ENCODE measurements around the gene SLC4A11.
"Not testable (repeated sequence)": the region's sequence is repeated elsewhere in the genome, so short reads cannot be mapped to it uniquely, and the experiment has no call there.

Gene SLC4A11

DNA sequence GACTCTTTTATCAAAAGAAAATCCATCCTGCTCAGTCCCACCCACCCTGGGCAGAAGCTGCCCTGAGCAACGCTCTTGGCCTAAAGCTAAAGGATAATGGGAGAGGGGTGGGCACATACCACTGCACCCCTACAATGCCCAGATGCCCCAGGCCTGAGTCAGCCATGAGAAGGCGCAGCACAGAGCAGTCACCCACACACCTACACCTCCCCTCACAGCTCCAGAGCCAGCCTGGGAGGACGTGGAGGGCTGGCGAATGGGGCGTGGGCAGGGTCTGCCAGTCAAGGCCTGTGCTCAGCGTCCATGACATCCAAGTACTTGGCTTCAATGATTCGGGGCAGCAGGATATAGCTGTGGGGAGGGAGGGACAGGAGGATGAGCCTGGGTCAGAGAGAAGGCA lies 11.5 kb downstream of the SLC4A11 start:
- no peak for DNase-seq

DNA sequence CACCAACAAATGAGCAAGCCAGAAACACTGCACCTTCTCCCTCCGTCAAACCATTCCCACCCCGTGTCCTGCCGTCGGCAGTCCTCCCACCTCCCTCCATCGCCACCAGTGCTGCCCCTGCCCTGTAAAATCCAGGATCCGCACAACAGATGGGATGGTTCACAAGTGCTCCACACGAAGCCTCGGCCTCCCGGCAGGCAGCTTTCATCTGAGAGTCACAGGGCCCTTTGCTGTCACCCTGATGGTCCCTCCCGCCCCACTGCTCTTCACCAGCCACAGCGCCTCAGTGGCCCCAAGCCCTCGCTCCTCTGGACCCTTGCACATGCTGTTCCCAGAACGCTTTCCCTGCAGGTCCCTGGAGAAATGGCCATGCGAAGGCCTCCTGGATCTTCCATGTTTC lies 12.1 kb downstream of the SLC4A11 start:
- DNase-seq = no peak

DNA sequence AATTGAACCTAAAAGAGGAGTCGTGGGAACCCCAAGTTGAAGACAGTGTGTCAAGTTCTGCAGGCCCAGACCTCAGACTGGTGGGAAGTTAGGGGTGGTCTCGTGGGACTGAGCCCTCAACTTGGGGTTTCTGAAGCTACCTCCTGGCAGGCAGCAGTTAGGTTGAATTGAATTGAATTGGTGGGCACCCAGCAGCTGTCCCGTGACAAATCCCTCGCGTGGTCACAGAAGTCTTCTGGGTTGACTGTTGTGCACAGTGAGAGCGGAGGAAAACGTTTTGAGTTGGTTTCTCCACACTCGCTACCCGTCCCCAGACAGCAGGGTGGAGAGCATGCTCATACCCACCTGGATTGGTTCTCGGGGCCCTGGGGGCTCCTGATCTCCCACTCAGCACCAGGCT lies 12.9 kb downstream of the SLC4A11 start:
- no peak for DNase-seq

DNA sequence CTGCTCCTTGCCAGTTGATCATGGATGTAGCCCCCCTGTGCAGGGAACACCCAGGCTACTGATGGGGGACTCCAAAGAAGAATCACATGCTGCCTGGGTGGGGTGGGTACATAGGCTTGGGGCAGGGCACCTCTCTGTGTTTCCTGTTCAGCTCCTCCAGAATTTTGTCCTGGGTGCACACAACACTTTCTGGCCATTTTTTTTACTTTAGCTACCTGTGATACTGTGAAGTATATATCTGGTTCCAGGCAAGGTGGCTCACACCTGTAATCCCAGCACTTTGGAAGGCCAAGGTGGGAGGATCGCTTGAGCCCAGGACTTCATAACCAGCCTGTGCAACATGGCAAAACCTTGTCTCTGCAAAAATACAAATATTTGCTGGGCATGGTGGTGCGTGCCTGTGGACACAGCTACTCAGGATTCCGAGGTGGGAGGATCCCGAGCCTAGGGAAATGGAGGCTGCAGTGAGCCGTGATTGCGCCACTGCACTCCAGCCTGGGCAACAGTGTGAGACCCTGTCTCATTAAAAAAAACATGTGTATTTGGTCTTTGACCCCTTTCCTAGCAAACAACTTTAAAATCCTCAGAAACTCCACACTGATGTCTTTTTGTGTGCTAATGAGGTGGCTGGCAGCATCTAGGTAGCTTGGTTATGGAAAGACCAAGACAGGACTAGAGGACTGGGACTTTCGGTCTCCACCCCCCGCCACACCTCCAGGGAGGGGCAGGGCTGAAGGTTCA lies 14.1 kb downstream of the SLC4A11 start:
- no peak for DNase-seq

DNA sequence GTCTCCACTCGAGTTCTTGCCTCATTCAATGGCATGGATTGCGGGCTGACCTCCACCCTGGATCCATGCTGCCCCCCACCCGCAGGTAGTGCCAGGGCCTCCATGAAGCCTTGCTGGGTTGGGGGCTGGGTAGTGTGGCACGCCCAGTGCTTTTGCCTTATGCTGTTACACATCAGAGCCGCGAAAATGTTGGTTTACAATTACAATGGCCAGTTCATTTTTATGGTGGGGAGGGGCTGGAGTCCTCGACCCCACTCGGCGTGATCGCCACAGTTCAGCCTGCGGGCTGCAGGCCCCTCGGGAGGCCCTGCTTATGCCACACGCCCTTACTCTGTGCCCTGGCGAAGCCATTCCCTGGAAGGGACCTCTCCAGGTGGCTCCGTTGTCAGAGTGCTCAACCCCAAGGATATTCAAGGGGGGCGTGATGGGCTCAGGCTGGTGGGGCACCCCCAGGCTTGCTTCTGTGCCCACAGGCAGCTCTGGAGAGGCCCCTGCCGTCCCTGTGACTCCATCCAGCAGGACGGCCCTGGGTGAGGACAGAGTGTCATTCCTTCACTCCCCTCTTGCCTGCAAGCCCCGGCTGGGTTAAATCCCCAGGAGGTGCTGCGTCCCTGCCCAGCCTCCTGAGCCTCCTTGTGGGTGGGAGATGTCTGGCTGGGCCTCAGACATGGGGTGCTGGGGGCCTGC lies 14.9 kb downstream of the SLC4A11 start:
- DNase-seq = no peak

DNA sequence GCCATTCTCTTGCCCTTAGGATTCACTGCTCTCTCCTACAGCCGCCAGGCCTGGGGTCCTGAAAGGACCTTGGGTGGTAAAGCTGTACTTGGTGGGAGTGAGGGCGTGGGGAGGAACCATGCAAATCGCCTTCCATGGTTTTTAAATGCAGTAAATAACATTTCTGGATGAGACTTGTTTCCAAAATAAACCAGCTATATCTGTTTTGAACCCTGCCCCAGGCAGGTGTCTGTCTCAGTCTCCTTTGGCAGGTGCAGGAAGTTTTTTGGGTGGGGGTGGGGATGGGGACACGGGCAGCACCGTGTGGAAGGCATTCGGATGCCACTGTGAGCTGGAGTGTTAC lies 15.4 kb downstream of the SLC4A11 start:
- no peak for DNase-seq

DNA sequence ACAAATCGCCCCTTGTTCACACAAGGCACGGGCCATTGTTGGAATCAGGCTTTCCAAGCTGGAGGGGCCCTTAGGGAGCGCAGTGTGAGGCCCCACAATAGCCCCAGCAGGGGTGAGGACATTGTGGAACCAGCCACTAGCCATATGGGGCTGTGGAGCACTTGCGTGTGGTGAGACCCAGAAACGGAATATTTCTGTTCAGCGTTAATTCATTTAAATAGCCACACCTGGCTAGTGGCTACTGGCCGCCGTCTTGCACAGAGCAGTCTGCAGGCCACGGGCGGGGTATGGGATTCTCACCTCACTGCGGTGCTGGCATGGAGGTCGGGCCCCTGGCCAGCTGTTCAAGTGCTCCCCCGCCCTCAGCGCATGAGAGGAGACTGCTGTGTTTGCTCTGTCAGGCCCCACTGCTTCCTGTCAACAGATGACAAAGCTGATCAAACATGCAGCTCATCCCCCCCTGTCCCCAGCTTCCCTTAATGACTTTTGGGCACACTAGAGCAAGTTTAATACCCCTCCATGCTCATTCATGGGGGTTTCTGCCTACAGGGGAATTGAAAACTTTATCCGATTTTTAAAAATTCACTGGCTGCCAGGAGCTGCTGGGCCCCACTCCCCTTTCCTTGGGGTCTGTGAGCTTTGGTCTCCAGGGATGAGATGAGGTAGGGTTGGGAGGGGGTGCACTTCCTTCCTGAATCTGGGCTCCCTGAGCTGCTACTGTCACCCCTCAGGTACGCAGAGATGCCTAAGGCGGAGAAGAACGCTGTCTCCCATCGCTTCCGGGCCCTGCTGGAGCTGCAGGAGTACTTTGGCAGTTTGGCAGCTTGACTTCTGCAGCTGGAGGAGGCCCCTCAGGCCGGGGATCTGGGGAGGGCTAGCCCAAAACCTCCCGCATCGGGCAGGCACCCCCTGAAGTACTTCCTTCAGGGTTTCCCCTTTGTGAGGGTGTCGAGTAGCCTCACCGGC lies 16.1 kb downstream of the SLC4A11 start:
- no peak for DNase-seq

DNA sequence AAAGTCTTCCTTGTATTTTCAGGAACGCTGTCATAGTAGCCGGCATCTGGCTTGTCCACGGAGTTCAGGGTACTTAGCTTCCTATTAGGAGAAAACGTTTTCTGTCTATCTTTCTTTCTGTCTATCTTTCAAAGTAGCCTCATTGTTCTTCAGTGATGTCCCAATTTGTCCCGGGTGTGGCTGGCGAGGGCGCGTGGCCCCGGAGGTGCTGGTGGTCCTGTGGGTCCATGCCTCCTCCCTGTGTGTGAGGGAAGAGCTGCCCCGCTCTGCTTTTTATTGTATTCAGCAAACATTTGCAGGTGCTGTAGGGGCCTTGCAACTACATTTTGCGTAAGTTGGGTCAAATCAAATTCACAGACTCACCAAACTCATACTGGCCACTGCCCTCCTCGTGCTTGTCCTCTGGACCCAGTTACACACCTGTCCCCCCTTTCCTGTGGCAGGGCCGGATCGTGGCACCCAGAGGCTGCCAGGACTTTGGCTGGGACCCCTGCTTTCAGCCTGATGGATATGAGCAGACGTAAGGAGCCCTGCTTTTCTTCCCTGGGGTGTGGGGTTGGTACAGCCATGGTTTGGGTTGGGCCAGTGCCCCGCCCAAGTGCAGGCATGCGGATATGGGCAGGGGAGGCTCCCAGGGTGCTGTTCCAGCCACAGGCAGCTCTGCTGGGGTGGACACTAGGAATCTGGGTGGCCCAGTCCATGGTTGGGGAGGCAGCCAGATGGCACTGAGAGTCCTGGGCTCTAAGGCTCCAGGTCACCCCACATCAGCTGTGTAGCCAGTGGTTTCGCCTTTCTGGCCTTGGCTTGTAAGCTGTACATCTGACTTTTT lies 17.4 kb downstream of the SLC4A11 start:
- DNase-seq = no peak

DNA sequence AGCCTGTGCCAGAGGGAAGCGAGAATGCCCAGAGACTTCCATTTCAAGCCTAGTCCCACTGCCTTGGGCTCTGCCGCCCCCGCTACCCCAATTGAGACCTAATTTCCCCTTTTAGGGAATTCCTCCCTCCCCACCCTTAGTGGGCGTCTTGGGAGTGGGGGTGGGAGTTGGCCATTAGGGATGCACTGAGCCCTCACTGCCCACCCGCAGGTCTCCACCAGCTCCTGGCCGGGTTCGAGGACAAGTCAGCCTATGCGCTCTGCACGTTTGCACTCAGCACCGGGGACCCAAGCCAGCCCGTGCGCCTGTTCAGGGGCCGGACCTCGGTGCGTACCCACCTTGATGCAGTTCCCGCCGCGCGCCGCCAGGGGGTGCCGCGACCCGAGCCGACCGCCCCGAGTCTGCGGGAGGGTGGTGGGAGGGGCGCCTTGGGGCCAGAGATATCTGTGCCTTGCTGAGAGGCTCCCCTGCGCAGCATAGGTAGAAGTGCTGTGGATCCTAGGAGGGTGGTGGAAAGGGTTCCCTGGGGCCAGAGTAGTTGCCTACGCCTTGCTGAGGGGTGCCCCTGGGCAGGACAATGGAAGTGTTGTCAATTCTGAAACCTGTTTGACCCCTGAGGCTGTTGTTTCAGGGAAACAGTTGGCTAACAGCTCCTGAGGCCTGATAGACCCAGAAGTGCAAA lies 20.5 kb downstream of the SLC4A11 start:
- DNase-seq = peak; percentile 51

DNA sequence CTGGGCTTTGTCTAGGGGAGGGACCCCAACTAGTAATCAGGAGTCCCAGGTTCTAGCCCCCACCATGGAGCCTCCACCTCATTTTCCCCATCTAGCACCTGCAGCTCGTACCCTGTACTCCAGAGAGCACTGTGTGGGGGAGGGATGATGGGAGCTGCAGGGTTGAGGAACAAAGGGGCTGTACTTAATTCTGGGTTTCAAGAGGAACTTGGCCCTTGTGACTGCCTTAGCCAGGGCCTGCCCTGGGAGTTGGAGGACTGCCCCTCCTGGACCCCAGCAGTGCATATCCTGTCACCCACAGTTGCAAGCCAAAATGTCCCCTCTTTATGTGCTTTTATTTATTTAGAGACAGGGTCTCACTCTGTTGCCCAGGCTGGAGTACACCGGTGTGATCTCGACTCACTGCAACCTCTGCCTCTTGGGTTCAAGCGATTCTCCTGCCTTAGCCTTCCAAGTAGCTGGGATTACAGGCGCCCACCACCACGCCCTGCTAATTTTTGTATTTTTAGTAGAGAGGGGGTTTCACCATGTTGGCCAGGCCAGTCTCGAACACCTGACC lies 23.6 kb downstream of the SLC4A11 start:
- not testable (repeated sequence) for DNase-seq

DNA sequence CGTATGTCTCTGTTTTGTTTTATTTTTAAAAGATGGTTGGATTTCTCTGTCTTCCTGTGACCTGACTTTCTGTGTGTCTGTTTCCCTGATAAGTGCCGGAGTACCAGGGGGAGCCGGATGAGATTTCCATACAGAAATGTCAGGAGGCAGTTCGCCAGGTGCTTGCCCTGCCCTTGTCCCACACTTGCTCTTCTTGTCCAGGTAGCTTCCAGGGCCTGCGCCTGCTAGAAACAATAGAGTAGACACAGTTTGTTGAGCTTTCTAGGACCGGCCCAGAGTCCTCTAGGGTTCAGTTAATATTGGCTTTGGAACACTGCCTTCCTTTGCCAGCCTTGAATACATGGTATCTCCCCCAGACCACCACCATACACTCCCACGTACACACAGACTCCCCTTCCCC lies 25.8 kb downstream of the SLC4A11 start:
- DNase-seq = no peak

DNA sequence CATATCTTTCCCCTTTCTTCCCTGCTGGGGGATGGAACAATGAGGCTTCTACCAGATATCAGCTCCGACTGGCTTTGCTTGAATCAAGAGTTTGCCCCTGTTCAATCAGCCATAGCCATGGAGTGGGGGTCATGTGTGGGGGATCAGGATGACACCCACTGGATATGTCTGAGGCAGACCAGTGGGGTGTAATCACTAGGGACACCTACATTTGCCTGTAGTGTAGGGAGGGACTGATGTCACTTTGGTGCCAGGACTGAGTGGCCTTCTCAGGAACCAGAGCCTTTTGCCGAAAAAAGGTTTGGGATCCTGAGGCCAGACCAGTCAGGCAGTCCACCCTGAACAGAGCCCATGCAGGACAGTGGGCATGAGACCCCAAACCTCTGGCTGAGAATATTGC lies 28.6 kb downstream of the SLC4A11 start:
- no peak for DNase-seq

DNA sequence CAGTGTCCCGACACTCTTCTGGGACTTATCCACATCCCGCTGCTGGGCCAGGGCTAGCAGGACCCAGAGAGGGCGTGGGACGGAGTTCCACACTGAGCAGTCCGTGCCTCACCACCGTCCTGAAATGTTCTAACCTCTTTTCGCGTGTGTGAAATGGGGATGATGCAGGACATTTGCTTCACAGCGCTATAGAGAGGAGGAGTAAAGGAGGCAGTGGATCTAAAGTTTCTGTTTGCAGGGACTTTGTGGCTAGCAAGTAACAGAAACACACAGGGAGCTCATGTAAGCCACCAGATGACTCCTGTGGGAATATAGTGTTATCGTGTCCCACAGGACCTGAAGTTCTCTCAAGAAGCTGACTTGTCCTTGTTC lies 29.1 kb downstream of the SLC4A11 start:
- no peak for DNase-seq

DNA sequence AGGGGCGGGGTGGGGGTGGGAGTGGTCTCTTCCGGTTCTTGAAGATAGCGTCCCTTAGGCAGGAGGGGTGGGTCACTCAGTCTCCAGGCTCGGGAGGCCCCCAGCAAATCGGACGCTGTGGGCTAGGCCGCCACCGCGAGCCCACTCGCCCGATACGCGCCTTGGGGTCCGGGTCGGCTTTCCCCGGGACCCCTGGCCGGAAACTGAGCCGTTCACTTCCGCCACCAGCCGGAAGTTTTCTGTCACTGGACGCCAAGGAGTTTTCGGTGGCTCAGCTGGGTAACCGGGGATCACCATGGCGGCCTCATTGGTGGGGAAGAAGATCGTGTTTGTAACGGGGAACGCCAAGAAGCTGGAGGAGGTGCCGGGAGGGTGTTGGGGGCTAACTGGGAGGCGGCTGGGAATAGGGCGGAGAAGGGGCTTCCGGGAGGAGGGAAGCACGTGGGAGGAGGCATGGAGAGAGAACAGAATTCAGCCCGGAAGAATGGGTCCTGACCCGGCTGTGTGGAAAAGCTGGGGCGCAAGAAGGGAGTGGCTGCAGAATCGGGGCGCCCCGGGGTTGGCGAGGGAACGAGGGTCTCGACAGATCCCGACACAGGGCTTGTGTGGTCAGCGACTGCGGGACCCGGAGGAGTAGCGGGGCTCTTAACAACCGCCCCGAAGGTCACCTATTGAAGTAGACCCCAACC lies 29.6 kb downstream of the SLC4A11 start, which contains the start of gene ITPA:
TSS of gene ITPA (plus strand) at position 242 of the 689 bp plus-strand sequence. CDS start at position 296, 54 bp downstream.
- DNase-seq = no peak

DNA sequence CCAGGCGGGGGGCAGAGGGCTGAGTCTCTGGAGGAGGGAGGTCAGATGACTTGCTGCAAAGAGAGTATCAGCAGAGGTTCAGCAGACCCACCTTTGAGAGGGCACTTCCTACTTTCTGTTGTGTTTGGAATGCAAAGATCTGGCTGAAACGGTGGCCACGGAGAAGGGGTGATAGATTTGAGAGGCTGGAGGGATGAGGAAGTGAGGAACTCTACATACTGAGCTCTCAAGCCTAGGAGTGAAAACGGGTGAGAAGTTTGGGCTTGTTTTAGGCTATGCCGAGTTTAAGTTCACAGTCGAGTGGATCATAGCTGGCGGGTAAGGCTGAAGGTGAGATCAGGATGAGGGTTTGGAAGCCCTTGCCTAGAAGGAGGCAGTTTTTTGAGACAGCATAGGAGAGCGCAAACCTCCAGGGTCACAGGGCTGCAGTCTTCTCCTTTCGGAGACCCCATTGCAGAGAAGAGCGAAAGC lies 30.2 kb downstream of the SLC4A11 start:
- DNase-seq = no peak

DNA sequence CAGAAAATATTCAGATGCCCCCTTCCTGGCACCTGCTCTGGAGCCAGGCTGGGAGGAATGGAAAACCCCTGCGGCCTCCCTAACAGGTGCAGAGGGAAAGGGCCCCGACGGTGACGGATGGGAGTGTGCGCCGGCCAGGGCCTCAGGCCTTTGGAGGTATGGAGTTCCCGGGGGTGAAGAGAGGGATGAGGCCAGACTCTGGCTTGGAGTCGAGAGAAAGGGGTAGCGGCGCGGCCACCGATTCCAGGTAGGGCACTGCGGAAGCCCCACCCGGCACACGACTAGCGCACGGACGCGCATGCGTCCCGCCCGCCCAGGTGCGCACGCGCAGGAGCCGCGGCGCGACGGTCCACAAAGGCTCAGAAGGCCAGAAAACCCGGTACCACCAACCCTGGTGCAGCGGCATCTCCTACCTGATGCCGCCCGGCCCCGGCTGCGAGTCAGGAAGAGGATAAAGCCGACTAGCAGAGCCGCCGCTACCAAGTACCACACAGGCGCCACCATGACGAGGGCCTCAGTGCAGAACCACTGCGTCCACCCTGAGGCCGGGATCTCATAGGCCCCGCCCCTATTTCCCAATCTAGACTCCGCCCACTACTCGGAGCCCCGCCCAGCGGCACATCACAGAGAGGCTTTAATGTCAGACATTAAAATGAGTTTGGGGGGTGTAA lies 34.7 kb downstream of the SLC4A11 start, which contains the start of gene DDRGK1:
TSS of gene DDRGK1 (minus strand) at position 559 of the 671 bp plus-strand sequence. CDS start at position 504, 55 bp downstream.
- DNase-seq = peak; percentile 66

DNA sequence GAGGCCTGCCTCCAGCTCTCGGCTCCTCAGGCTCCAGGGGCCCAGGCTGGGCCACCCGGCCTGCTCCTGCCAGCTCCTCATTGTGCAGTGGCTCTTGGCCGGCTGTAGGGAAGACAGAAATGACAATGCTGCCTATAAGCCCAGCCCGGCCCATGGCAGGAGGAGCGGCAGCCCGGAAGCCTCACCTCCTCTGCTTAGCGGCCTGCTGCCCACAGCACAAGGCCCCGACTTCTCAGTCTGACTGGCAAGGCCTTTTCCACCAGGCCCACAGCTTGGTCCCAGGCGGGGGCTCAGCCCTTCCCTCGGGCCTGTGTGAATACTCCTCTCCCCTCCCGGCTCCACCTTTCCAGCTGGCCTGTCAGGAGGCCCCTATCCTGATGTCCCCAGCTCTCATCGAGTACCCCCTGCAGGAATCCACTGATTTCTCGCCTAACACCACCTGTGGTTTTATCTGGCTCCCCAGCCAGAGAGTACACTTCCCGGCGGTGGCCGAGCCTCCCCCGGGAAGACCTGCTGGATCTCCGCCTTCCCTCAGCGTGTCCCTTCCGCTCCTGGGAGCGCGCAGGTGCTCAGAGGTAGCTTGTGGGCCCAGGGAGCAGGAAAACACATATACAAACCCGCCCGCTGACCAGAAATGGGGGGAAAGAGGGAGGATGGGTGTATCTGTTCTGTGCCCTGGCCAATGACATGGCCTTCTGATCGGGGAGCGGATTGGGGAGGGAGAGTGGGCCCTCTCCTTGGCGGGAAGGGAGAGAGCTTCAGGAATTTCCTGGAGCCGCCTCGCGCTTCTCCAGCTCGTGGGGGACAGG lies 35.5 kb downstream of the SLC4A11 start:
- DNase-seq = no peak

DNA sequence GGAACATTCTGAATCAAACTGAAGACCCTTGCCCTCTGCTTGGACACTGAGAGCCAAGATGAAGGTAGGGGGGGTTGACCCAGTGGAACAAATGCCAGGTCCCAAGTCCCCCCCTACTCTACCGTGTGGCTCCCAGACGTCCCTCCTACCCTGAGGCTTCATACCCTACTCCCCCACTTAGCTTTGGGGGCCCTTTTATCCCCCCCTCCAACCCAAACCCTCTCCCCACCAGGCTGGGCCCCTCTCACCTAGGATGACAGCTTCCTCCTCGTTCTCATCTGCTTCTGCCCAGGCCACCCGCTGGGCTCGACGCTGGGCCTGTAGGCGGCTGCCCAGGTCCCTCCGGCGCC lies 36.0 kb downstream of the SLC4A11 start:
- no peak for DNase-seq
